ENCODE data around the gene TMEM154.

DNA sequence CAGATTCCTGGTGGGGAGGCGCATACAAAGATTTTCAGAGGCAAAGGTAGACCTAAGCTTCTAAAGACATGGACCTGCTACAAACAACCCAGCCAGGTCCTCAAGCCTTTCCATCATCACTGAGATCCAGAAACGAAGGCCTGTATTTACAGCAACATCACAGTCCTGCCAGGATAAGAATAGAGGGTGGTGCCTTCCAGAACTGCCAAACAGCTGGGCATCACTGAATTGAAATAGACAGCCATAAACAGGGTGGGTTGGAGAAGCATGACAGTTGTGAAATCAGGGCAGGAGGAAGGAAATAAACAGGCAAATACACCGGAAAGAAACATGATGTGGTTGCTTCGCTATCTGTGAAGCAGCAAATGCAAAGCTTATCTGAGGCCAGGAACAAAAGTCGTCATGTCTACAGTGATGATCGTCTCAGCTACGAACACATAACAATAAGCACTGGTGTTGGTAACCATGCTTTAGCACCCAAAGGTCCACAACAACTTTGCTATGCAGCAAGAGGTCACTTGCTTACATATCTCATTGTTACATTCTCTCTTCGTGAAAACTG lies 6.7 kb upstream of the TMEM154 start:
- TF ChIP-seq GATA3 (IDR thresholded peaks at IDR 0.05; ENCODE audit: low read depth, low read length) (no peak), GATA2 (IDR thresholded peaks at IDR 0.05; ENCODE audit: low read depth, low read length) (no peak)

All from SH-SY5Y (cell line).